Stimulated activated CD4-positive, alpha-beta T cell treated with anti-CD3 and anti-CD28 coated beads, Interleukin-4, amount 100 ng/mL, for 1 hour (primary cell): Measurements from ENCODE around the gene CTDSPL2.
"Not testable (repeated sequence)": the region's sequence is repeated elsewhere in the genome, so short reads cannot be mapped to it uniquely, and the experiment has no call there.

Experiments
- DNase-seq: peaks from one replicate; pipeline ENCODE4 v3.0.0-alpha.2; 2020

CTDSPL2 gene

DNA sequence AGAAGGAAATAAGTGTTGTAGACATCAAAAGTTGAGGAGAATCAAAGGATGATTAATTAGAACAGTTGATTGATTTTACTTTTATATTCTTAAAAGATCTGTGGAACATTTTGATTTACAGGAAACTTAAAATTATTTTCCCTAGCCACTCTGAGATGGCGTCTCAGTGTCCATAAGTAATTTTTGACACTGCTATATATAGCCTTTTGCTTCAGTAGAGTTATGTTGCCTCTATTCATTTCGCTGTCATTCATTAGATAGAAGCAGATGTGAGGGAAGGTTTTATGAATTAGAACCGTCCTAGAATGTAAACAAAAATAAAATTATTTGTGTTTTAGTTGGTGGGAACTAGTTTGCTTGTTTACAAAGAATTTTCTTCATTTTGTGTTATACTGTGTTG is 58.5 kb downstream of the CTDSPL2 start:
- no peak for DNase-seq

GRCh38 chr15:44489464-44489863 is 62.0 kb downstream of the CTDSPL2 start:
- no peak for DNase-seq

DNA sequence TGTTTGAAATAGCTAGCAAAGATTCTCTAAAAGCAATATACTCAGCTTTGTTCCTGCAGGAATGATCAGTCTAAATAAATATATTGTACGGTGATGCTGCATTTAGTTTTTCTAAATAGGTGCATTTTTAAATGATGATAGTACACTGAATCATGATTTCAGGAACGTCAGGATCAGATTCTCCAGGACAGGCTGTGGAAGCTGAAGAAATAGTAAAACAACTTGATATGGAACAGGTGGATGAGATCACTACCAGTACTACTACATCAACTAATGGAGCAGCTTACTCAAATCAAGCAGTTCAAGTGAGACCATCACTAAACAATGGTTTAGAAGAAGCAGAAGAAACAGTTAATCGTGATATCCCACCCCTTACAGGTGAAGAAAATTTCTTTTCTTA is 63.2 kb downstream of the CTDSPL2 start:
- no peak for DNase-seq

DNA sequence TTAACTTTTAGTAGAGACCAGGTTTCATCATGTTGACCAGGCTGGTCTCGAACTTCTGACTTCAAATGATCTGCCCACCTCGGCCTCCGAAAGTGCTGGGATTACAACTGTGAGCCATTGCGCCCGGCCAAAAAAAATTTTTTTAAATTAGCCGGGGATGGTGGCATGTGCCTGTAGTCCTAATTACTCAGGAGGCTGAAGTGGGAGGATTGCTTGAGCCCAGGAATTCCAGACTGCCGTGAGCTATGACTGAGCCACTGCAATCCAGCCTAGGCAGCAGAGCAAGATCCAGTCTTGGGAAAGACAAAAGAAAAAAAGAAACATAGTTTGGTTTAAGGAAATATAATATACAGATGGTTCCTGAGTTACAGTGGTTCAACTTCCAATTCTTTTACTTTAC is 64.6 kb downstream of the CTDSPL2 start:
- no peak for DNase-seq

- DNase-seq: no peak
Measured at GRCh38 chr15:44492672-44493071, 65.2 kb downstream of the CTDSPL2 start.

DNA sequence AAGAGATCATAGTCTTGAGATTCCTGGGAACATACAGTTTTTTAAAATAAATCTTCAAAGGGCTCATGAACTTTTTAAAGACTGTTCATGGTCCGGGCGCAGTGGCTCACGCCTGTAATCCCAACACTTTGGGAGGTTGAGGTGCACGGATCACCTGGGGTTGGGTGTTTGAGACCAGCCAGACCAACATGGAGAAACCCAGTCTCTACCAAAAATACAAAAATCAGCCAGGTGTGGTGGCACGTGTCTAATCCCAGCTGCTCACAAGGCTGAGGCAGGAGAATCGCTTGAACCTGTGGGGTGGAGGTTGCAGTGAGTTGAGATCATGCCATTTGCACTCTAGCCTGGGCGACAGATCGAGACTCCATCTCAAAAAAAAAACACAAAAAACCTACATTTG is 68.1 kb downstream of the CTDSPL2 start:
- DNase-seq: no peak

- no peak for DNase-seq
Measured at GRCh38 chr15:44500555-44500954, 73.1 kb downstream of the CTDSPL2 start.

DNA sequence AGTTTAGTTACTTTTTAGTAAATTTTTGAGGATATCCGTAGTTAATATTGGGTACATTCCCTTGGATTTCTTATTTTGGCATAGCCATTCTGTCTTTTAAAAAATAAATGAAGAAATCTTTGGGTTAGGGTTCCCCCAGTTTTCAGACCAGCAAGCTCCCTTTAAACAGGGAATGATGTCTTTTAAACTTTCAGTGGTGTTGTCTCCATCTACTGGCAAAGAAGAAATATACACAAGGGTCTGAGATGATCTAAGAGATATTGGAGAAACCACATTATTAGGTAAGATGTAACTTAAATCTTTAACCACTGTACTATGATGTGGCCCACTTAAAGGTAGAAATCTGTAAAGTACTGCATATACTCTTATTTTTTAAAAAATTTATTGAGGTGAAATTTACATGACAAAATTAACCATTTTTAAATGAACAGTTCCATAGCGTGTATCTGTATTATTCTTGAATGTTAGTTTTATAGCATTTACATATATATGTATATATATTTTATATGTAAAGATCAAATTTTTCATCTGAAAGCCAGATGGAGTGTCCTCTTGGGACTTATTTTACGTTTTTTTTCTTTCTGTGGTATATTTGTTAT is 74.4 kb downstream of the CTDSPL2 start:
- no peak for DNase-seq

- no peak for DNase-seq
Measured at GRCh38 chr15:44516436-44516835, 89.0 kb downstream of the CTDSPL2 start.

- DNase-seq: no peak
Measured at GRCh38 chr15:44519537-44519936, 92.1 kb downstream of the CTDSPL2 start.

- no peak for DNase-seq
Measured at GRCh38 chr15:44525018-44525417, 97.6 kb downstream of the CTDSPL2 start.

DNA sequence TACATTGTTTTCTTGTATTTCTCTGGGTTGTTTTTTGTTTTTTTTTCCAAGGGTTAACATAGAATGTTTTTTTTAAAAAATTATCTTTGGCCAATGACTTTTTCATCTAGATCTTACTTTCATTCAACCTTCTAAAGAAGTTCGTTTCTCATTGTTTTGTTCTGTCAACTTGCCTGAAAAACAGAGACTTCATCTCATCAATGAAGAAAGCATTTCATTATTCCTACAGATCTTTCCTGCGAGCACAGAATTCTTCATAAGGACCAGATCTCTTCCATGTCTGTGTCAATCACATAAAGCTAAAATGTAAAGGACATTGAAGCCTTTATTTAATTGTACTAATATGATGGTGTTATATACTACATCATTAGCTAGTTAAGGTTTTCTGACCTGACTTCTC is 99.8 kb downstream of the CTDSPL2 start:
- DNase-seq: no peak

DNA sequence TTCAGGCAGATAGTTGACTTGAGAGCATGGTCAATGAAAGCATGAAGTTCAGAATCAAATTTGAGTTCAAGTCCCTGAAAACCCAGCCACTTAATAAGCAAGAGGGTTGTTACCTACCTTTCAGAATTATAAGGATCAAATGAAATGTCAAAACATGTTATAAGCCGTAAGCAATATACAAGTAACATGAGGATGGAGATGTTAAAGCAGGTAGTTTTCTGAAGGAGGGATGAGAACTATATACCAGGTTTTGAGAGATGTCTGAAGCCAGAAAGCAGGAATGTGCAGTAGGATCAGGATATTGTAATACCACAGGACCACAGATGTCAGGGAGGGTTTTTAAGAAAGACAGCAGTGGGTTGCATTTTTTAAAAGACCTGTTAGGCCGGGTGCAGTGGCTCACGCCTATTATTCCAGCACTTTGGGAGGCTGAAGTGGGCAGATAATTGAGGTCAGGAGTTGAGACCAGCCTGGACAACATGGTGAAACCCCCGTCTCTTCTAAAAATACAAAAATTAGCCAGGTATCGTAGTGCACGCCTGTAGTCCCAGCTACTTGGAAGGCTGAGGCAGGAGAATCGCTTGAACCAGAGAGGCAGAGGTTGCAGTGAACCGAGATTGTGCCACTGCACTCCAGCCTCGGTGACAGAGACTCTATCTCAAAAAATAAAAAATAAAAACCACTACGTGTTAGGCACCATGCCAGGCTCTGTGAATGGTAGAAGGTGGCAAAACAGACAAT is 102.6 kb downstream of the CTDSPL2 start:
- DNase-seq: no peak

GRCh38 chr15:44530653-44531052 is 103.2 kb downstream of the CTDSPL2 start:
- no peak for DNase-seq

DNA sequence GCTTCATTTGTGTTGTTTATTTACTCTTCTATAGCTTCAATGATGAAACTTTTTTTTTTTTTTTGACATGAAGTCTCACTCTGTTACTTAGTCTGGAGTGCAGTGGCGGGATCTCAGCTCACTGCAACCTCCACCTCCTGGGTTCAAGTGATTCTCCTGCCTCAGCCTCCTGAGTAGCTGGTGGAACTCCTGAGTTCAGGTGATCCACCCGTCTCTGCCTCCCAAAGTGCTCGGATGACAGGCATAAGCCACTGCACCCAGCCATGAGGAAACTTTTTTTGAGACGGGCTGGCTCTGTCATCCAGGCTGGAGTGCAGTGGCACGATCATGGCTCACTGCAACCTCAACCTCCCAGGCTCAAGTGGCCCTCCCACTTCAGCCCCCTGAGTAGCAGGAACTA is 104.8 kb downstream of the CTDSPL2 start:
- not testable (repeated sequence) for DNase-seq

- DNase-seq: no peak
Measured at GRCh38 chr15:44532689-44533088, 105.3 kb downstream of the CTDSPL2 start.

GRCh38 chr15:44535092-44535491 is 107.7 kb downstream of the CTDSPL2 start:
- no peak for DNase-seq

DNA sequence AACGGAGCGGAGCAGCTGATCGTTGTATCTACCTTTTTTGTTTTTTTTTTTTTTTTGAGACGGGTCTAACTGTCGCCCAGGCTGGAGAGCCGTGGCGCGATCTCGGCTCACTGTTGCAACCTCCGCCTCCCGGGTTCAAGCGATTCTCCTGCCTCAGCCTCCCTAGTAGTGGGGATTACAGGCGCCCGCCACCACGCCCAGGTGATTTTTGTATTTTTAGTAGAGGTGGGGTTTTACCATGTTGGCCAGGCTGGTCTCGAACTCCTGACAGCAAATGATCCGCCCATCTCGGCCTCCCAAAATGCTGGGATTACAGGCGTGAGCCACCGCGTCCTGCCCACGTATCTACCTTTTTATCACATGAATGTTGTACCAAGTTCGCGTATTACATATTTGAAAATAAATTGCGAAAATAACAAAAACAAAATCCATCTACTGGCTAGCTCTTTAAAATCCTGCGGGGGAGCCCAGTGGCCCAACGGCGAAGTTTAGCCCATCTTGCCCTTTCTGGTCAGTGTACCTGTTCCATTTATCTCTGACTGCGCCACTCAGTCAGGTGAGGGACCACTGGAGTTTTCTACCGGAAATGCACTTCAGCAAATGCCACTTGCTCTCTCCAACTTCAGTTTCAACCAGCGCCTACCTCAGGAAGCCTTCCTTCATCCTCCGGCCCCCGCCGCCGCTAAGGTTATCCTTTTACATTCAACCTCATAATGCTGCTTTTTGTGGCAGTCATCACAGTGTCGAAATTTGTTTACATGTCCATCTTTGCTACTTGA is 108.3 kb downstream of the CTDSPL2 start:
- peak; percentile 20 for DNase-seq

- no peak for DNase-seq
Measured at GRCh38 chr15:44536302-44536961, 109.0 kb downstream of the CTDSPL2 start.

DNA sequence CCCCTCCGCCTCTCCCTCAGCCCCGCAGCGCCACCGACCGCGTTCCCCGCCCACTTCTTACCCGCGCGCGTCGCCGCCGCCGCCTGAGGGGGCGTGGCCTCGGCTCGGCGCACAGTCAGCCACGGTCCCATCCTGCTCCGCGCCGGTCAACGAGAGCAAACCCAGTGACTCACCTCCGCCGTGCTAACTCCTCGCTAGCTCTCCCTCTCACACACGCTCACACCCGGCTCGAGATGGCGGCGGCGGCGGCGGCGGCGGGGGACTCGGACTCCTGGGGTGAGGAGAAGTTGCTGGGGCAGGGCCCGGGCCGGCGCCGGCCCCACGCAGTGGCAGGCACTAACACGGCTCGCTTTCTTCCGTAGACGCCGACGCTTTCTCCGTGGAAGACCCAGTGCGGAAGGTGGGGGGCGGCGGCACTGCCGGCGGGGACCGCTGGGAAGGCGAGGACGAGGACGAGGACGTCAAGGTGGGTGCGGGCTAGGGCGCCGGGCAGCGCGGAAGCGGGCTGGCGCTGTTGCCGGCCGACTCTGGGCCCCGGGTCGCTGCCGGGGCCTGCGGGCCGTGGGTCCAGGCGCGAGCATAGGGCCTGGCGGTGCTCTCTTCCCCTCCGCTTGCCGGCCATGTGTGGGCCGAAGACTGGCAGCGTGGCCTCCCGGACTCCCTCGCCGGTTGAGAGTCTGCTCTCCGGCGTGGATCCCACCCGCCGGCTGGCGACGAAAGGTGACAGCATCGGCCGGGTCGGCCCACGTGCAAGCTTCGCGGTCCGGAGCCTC is 109.7 kb downstream of the CTDSPL2 start, which contains the start of gene EIF3J:
Gene EIF3J, plus strand, starts transcription at position 186 of the 773 bp plus-strand sequence. Its CDS starts 48 bp downstream, at position 234.
- DNase-seq: peak; percentile 94

DNA sequence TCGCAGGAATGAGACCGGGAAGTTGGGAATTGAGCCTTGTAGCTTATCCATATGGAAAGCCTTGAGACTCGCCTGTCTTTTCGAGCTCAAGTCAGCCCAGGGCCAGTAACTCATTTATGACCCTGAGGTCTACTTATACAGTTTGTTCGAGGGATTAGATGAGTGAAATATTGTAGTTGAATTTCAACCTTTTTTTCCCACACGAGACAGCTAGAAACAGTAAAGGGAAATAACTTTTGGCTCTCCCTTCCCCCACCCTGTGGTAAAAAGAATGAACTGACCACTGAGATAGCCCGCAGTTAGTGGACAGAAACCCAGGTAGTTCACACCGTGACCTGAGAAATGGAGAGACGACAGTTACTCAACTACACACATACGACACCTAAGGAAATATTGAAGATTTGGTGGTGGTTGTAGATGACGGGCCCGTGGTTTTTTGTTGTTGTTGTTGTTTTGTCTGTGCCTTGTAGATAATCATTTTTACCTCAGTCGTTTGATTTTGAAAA is 110.4 kb downstream of the CTDSPL2 start:
- no peak for DNase-seq

- no peak for DNase-seq
Measured at GRCh38 chr15:44541282-44541958, 114.0 kb downstream of the CTDSPL2 start.
